ENCODE results near the gene OR10H1.

- TF ChIP-seq CTCF (IDR thresholded peaks at IDR 0.05) (no peak), POLR2AphosphoS5 (IDR thresholded peaks at IDR 0.05) (no peak), POLR2A (IDR thresholded peaks at IDR 0.05) (no peak), EP300 (IDR thresholded peaks at IDR 0.05) (no peak)
Observed at GRCh38 chr19:15776264-15776663, 39.2 kb downstream of the OR10H1 start.
